ENCODE data around the gene DLGAP1.

Gene DLGAP1

GRCh38 chr18:3499501-3499900 is 955.6 kb downstream of the DLGAP1 start:
- Histone ChIP-seq H3K4me1 (ENCODE audit: insufficient read depth, insufficient read length) (peaks cover 2% of the 10 kb centered on the region), H3K9ac (ENCODE audit: insufficient read length, low read depth) (peak overlapping the region; percentile 42), H3K36me3 (ENCODE audit: insufficient read depth, insufficient read length, low read length) (no peaks in the 10 kb centered on the region), H3K27me3 (ENCODE audit: insufficient read depth, insufficient read length) (peaks cover 31% of the 10 kb centered on the region), H3K9me3 (ENCODE audit: insufficient read depth, low read length) (no peaks in the 10 kb centered on the region), H3K4me3 (ENCODE audit: insufficient read length, low read depth) (peak overlapping the region; percentile 39)
- TF ChIP-seq SUZ12 (IDR thresholded peaks at IDR 0.05; ENCODE audit: extremely low read depth, insufficient read depth, insufficient read length): no peak
- TF ChIP-seq ZNF274 (IDR thresholded peaks at IDR 0.05; ENCODE audit: low read depth, low read length): no peak
- peak; percentile 25 for DNase-seq (ENCODE audit: low read depth, low spot score)

GRCh38 chr18:3498698-3499471 is 956.2 kb downstream of the DLGAP1 start:
- no peaks in the 10 kb centered on the region for H3K36me3 ChIP-seq (ENCODE audit: insufficient read depth, insufficient read length, low read length)
- DNase-seq (ENCODE audit: low read depth, low spot score): peak; percentile 43
- H3K9me3 ChIP-seq (ENCODE audit: insufficient read depth, low read length): no peaks in the 10 kb centered on the region
- peak overlapping the region; percentile 42 for H3K9ac ChIP-seq (ENCODE audit: insufficient read length, low read depth)
- H3K4me3 ChIP-seq (ENCODE audit: insufficient read length, low read depth): peak overlapping the region; percentile 39
- H3K4me1 ChIP-seq (ENCODE audit: insufficient read depth, insufficient read length): peaks cover 2% of the 10 kb centered on the region
- no peak for TF ChIP-seq YY1 (IDR thresholded peaks at IDR 0.05; ENCODE audit: insufficient read depth, insufficient read length)
- no peak for TF ChIP-seq ZNF274 (IDR thresholded peaks at IDR 0.05; ENCODE audit: low read depth, low read length)
- no peak for TF ChIP-seq SUZ12 (IDR thresholded peaks at IDR 0.05; ENCODE audit: extremely low read depth, insufficient read depth, insufficient read length)
- peaks cover 31% of the 10 kb centered on the region for H3K27me3 ChIP-seq (ENCODE audit: insufficient read depth, insufficient read length)

GRCh38 chr18:3495691-3496430 is 959.2 kb downstream of the DLGAP1 start:
- Histone ChIP-seq H3K4me3 (ENCODE audit: insufficient read length, low read depth) (no peak overlapping the region), H3K9me3 (ENCODE audit: insufficient read depth, low read length) (no peaks in the 10 kb centered on the region), H3K36me3 (ENCODE audit: insufficient read depth, insufficient read length, low read length) (no peaks in the 10 kb centered on the region), H3K27me3 (ENCODE audit: insufficient read depth, insufficient read length) (peaks cover 31% of the 10 kb centered on the region), H3K9ac (ENCODE audit: insufficient read length, low read depth) (no peak overlapping the region), H3K4me1 (ENCODE audit: insufficient read depth, insufficient read length) (peaks cover 2% of the 10 kb centered on the region)
- no peak for DNase-seq (ENCODE audit: low read depth, low spot score)
- TF ChIP-seq SUZ12 (IDR thresholded peaks at IDR 0.05; ENCODE audit: extremely low read depth, insufficient read depth, insufficient read length) (no peak), YY1 (IDR thresholded peaks at IDR 0.05; ENCODE audit: insufficient read depth, insufficient read length) (no peak), ZNF274 (IDR thresholded peaks at IDR 0.05; ENCODE audit: low read depth, low read length) (no peak)

- no peak for DNase-seq (ENCODE audit: low read depth, low spot score)
- Histone ChIP-seq H3K36me3 (ENCODE audit: insufficient read depth, insufficient read length, low read length) (no peaks in the 10 kb centered on the region), H3K27me3 (ENCODE audit: insufficient read depth, insufficient read length) (peaks cover 25% of the 10 kb centered on the region), H3K4me1 (ENCODE audit: insufficient read depth, insufficient read length) (no peaks in the 10 kb centered on the region), H3K4me3 (ENCODE audit: insufficient read length, low read depth) (no peak overlapping the region), H3K9ac (ENCODE audit: insufficient read length, low read depth) (no peak overlapping the region), H3K9me3 (ENCODE audit: insufficient read depth, low read length) (no peaks in the 10 kb centered on the region)
- TF ChIP-seq ZNF274 (IDR thresholded peaks at IDR 0.05; ENCODE audit: low read depth, low read length): no peak
- no peak for TF ChIP-seq YY1 (IDR thresholded peaks at IDR 0.05; ENCODE audit: insufficient read depth, insufficient read length)
- no peak for TF ChIP-seq SUZ12 (IDR thresholded peaks at IDR 0.05; ENCODE audit: extremely low read depth, insufficient read depth, insufficient read length)
These were observed 960.5 kb downstream of the DLGAP1 start for GRCh38 chr18:3494569-3494968.

- no peaks in the 10 kb centered on the region for H3K9me3 ChIP-seq (ENCODE audit: insufficient read depth, low read length)
- H3K4me3 ChIP-seq (ENCODE audit: insufficient read length, low read depth): no peak overlapping the region
- no peak overlapping the region for H3K9ac ChIP-seq (ENCODE audit: insufficient read length, low read depth)
- no peaks in the 10 kb centered on the region for H3K36me3 ChIP-seq (ENCODE audit: insufficient read depth, insufficient read length, low read length)
- no peak for TF ChIP-seq ZNF274 (IDR thresholded peaks at IDR 0.05; ENCODE audit: low read depth, low read length)
- TF ChIP-seq YY1 (IDR thresholded peaks at IDR 0.05; ENCODE audit: insufficient read depth, insufficient read length): no peak
- TF ChIP-seq SUZ12 (IDR thresholded peaks at IDR 0.05; ENCODE audit: extremely low read depth, insufficient read depth, insufficient read length): no peak
- DNase-seq (ENCODE audit: low read depth, low spot score): no peak
- H3K27me3 ChIP-seq (ENCODE audit: insufficient read depth, insufficient read length): peaks cover 23% of the 10 kb centered on the region
- no peaks in the 10 kb centered on the region for H3K4me1 ChIP-seq (ENCODE audit: insufficient read depth, insufficient read length)
These were observed 960.9 kb downstream of the DLGAP1 start for GRCh38 chr18:3494245-3494526.

GRCh38 chr18:3493501-3494244 is 961.4 kb downstream of the DLGAP1 start:
- no peak overlapping the region for H3K9ac ChIP-seq (ENCODE audit: insufficient read length, low read depth)
- no peak overlapping the region for H3K4me3 ChIP-seq (ENCODE audit: insufficient read length, low read depth)
- no peaks in the 10 kb centered on the region for H3K9me3 ChIP-seq (ENCODE audit: insufficient read depth, low read length)
- peaks cover 17% of the 10 kb centered on the region for H3K27me3 ChIP-seq (ENCODE audit: insufficient read depth, insufficient read length)
- no peak for DNase-seq (ENCODE audit: low read depth, low spot score)
- TF ChIP-seq YY1 (IDR thresholded peaks at IDR 0.05; ENCODE audit: insufficient read depth, insufficient read length) (no peak), ZNF274 (IDR thresholded peaks at IDR 0.05; ENCODE audit: low read depth, low read length) (no peak), SUZ12 (IDR thresholded peaks at IDR 0.05; ENCODE audit: extremely low read depth, insufficient read depth, insufficient read length) (no peak)
- H3K4me1 ChIP-seq (ENCODE audit: insufficient read depth, insufficient read length): no peaks in the 10 kb centered on the region
- H3K36me3 ChIP-seq (ENCODE audit: insufficient read depth, insufficient read length, low read length): no peaks in the 10 kb centered on the region

GRCh38 chr18:3492721-3493120 is 962.4 kb downstream of the DLGAP1 start:
- TF ChIP-seq ZNF274 (IDR thresholded peaks at IDR 0.05; ENCODE audit: low read depth, low read length) (no peak), SUZ12 (IDR thresholded peaks at IDR 0.05; ENCODE audit: extremely low read depth, insufficient read depth, insufficient read length) (no peak), YY1 (IDR thresholded peaks at IDR 0.05; ENCODE audit: insufficient read depth, insufficient read length) (no peak)
- DNase-seq (ENCODE audit: low read depth, low spot score): no peak
- H3K4me3 ChIP-seq (ENCODE audit: insufficient read length, low read depth): no peak overlapping the region
- no peaks in the 10 kb centered on the region for H3K9me3 ChIP-seq (ENCODE audit: insufficient read depth, low read length)
- H3K27me3 ChIP-seq (ENCODE audit: insufficient read depth, insufficient read length): peaks cover 8% of the 10 kb centered on the region
- H3K4me1 ChIP-seq (ENCODE audit: insufficient read depth, insufficient read length): no peaks in the 10 kb centered on the region
- H3K9ac ChIP-seq (ENCODE audit: insufficient read length, low read depth): no peak overlapping the region
- H3K36me3 ChIP-seq (ENCODE audit: insufficient read depth, insufficient read length, low read length): no peaks in the 10 kb centered on the region
